Neural cell (in vitro differentiated cells): Measurements from ENCODE around the gene EP400.

Experiments used
- CTCF ChIP-seq: fragments of 450-650 bp; IDR thresholded peaks from 2 replicates; pipeline ENCODE4 v1.5.1; 2014; ENCODE audit warnings: antibody characterized with exemption, mild to moderate bottlenecking, moderate library complexity; ENCODE audit not compliant: poor library complexity, severe bottlenecking
- EP300 ChIP-seq: fragments of 450-650 bp; conservative IDR thresholded peaks from 2 replicates; pipeline ENCODE4 v1.6.1; 2014; ENCODE audit warnings: antibody characterized with exemption, mild to moderate bottlenecking, moderate library complexity; ENCODE audit not compliant: poor library complexity, severe bottlenecking
- EZH2 ChIP-seq: fragments of 200-600, 300-800 bp; shearing (Covaris generic), sonication (generic); IDR thresholded peaks from 2 replicates; pipeline ENCODE4 v1.6.1; 2014; ENCODE audit warnings: antibody characterized with exemption, low read length, borderline replicate concordance, mild to moderate bottlenecking; ENCODE audit not compliant: insufficient read depth, poor library complexity, severe bottlenecking
- POLR2AphosphoS5 ChIP-seq: IDR thresholded peaks from 2 replicates; pipeline ENCODE4 v1.6.1; 2012
- RAD21 ChIP-seq: fragments of 450-650 bp; conservative IDR thresholded peaks from 2 replicates; pipeline ENCODE4 v1.6.1; 2014; ENCODE audit warnings: antibody characterized with exemption, mild to moderate bottlenecking, moderate library complexity
- REST ChIP-seq: IDR thresholded peaks from 2 replicates; pipeline ENCODE4 v1.6.1; 2012; ENCODE audit warnings: borderline replicate concordance
- SMC3 ChIP-seq: fragments of 450-650 bp; conservative IDR thresholded peaks from 2 replicates; pipeline ENCODE4 v1.6.1; 2014; ENCODE audit warnings: antibody characterized with exemption, mild to moderate bottlenecking, moderate library complexity; ENCODE audit not compliant: poor library complexity
- TAF1 ChIP-seq: IDR thresholded peaks from 2 replicates; pipeline ENCODE4 v1.6.1; 2012; ENCODE audit warnings: low read depth

- no peak for TF ChIP-seq CTCF
- no peak for TF ChIP-seq EP300
- no peak for TF ChIP-seq SMC3
- no peak for TF ChIP-seq TAF1
- TF ChIP-seq POLR2AphosphoS5, result peak; percentile 8
- no peak for TF ChIP-seq RAD21
- no peak for TF ChIP-seq REST
- TF ChIP-seq EZH2, result no peak
These were observed 30.2 kb upstream of the EP400 start for GRCh38 chr12:131919366-131920156.
